Measurements from ENCODE around the gene PDZD2.
"Not testable (repeated sequence)": the region's sequence is repeated elsewhere in the genome, so short reads cannot be mapped to it uniquely, and the experiment has no call there.

PDZD2 gene

GRCh38 chr5:31975189-31975612, 336.3 kb downstream of the PDZD2 start:
- not testable (repeated sequence) for H3K9me3 ChIP-seq (ENCODE audit: control insufficient read depth, insufficient read depth, low read length); H3K36me3 ChIP-seq (ENCODE audit: insufficient read depth, low read length); H3K4me1 ChIP-seq (ENCODE audit: insufficient read depth, low read length); H3K9ac ChIP-seq (ENCODE audit: low read depth, low read length)

GRCh38 chr5:31976169-31976568, 337.2 kb downstream of the PDZD2 start:
- H3K9me3 ChIP-seq (ENCODE audit: control insufficient read depth, insufficient read depth, low read length) = no peaks in the 10 kb centered on the region
- no peak overlapping the region for H3K9ac ChIP-seq (ENCODE audit: low read depth, low read length)
- H3K4me1 ChIP-seq (ENCODE audit: insufficient read depth, low read length) = no peaks in the 10 kb centered on the region
- H3K36me3 ChIP-seq (ENCODE audit: insufficient read depth, low read length) = no peaks in the 10 kb centered on the region

GRCh38 chr5:31981361-31981945, 342.5 kb downstream of the PDZD2 start:
- no peak overlapping the region for H3K9ac ChIP-seq (ENCODE audit: low read depth, low read length)
- 0 out of 2 replicates have a peak, but pooled peaks cover 3% of the 10 kb centered on the region for H3K36me3 ChIP-seq (ENCODE audit: insufficient read depth, low read length)
- H3K4me1 ChIP-seq (ENCODE audit: insufficient read depth, low read length) = no peaks in the 10 kb centered on the region

GRCh38 chr5:31982027-31982426, 343.1 kb downstream of the PDZD2 start:
- Histone ChIP-seq H3K9ac (ENCODE audit: low read depth, low read length) (no peak overlapping the region), H3K4me1 (ENCODE audit: insufficient read depth, low read length) (no peaks in the 10 kb centered on the region), H3K9me3 (ENCODE audit: control insufficient read depth, insufficient read depth, low read length) (no peaks in the 10 kb centered on the region), H3K36me3 (ENCODE audit: insufficient read depth, low read length) (0 out of 2 replicates have a peak, but pooled peaks cover 3% of the 10 kb centered on the region)

More at GRCh38 chr5:31981361-31981945, 342.5 kb downstream of the PDZD2 start:
- H3K9me3 ChIP-seq (ENCODE audit: control insufficient read depth, insufficient read depth, low read length) = no peaks in the 10 kb centered on the region

GRCh38 chr5:31982621-31983020, 343.7 kb downstream of the PDZD2 start:
- H3K9me3 ChIP-seq (ENCODE audit: control insufficient read depth, insufficient read depth, low read length) = no peaks in the 10 kb centered on the region
- no peak overlapping the region for H3K9ac ChIP-seq (ENCODE audit: low read depth, low read length)
- H3K36me3 ChIP-seq (ENCODE audit: insufficient read depth, low read length) = 0 out of 2 replicates have a peak, but pooled peaks cover 3% of the 10 kb centered on the region
- no peaks in the 10 kb centered on the region for H3K4me1 ChIP-seq (ENCODE audit: insufficient read depth, low read length)

GRCh38 chr5:31983851-31984250, 344.9 kb downstream of the PDZD2 start:
- Histone ChIP-seq H3K4me1 (ENCODE audit: insufficient read depth, low read length) (no peaks in the 10 kb centered on the region), H3K9ac (ENCODE audit: low read depth, low read length) (no peak overlapping the region), H3K36me3 (ENCODE audit: insufficient read depth, low read length) (0 out of 2 replicates have a peak, but pooled peaks cover 3% of the 10 kb centered on the region)

GRCh38 chr5:31984691-31985090, 345.8 kb downstream of the PDZD2 start:
- Histone ChIP-seq H3K36me3 (ENCODE audit: insufficient read depth, low read length) (0 out of 2 replicates have a peak, but pooled peaks cover 3% of the 10 kb centered on the region), H3K4me1 (ENCODE audit: insufficient read depth, low read length) (no peaks in the 10 kb centered on the region), H3K9me3 (ENCODE audit: control insufficient read depth, insufficient read depth, low read length) (no peaks in the 10 kb centered on the region)

More at GRCh38 chr5:31983851-31984250, 344.9 kb downstream of the PDZD2 start:
- H3K9me3 ChIP-seq (ENCODE audit: control insufficient read depth, insufficient read depth, low read length) = no peaks in the 10 kb centered on the region

GRCh38 chr5:31986101-31986500, 347.2 kb downstream of the PDZD2 start:
- Histone ChIP-seq H3K9me3 (ENCODE audit: control insufficient read depth, insufficient read depth, low read length) (no peaks in the 10 kb centered on the region), H3K36me3 (ENCODE audit: insufficient read depth, low read length) (0 out of 2 replicates have a peak, but pooled peaks cover 3% of the 10 kb centered on the region), H3K4me1 (ENCODE audit: insufficient read depth, low read length) (peaks cover 6% of the 10 kb centered on the region; the same call in 1 of the 2 replicates), H3K9ac (ENCODE audit: low read depth, low read length) (no peak overlapping the region)

More at GRCh38 chr5:31984691-31985090, 345.8 kb downstream of the PDZD2 start:
- no peak overlapping the region for H3K9ac ChIP-seq (ENCODE audit: low read depth, low read length)

GRCh38 chr5:31987985-31988710, 349.2 kb downstream of the PDZD2 start:
- Histone ChIP-seq H3K9ac (ENCODE audit: low read depth, low read length) (no peak overlapping the region), H3K9me3 (ENCODE audit: control insufficient read depth, insufficient read depth, low read length) (no peaks in the 10 kb centered on the region), H3K4me1 (ENCODE audit: insufficient read depth, low read length) (peaks cover 21% of the 10 kb centered on the region), H3K36me3 (ENCODE audit: insufficient read depth, low read length) (0 out of 2 replicates have a peak, but pooled peaks cover 3% of the 10 kb centered on the region)

GRCh38 chr5:31990081-31990650, 351.2 kb downstream of the PDZD2 start:
- no peaks in the 10 kb centered on the region for H3K36me3 ChIP-seq (ENCODE audit: insufficient read depth, low read length)
- H3K9me3 ChIP-seq (ENCODE audit: control insufficient read depth, insufficient read depth, low read length) = no peaks in the 10 kb centered on the region
- H3K9ac ChIP-seq (ENCODE audit: low read depth, low read length) = no peak overlapping the region
- peaks cover 33% of the 10 kb centered on the region for H3K4me1 ChIP-seq (ENCODE audit: insufficient read depth, low read length)

- Histone ChIP-seq H3K36me3 (ENCODE audit: insufficient read depth, low read length) (no peaks in the 10 kb centered on the region), H3K9ac (ENCODE audit: low read depth, low read length) (no peak overlapping the region), H3K4me1 (ENCODE audit: insufficient read depth, low read length) (peaks cover 33% of the 10 kb centered on the region), H3K9me3 (ENCODE audit: control insufficient read depth, insufficient read depth, low read length) (no peaks in the 10 kb centered on the region)
Measured at GRCh38 chr5:31990701-31991110, 351.8 kb downstream of the PDZD2 start.

- Histone ChIP-seq H3K9me3 (ENCODE audit: control insufficient read depth, insufficient read depth, low read length) (no peaks in the 10 kb centered on the region), H3K4me1 (ENCODE audit: insufficient read depth, low read length) (peaks cover 33% of the 10 kb centered on the region), H3K9ac (ENCODE audit: low read depth, low read length) (no peak overlapping the region), H3K36me3 (ENCODE audit: insufficient read depth, low read length) (no peaks in the 10 kb centered on the region)
Measured at GRCh38 chr5:31992377-31992776, 353.4 kb downstream of the PDZD2 start.

- Histone ChIP-seq H3K9ac (ENCODE audit: low read depth, low read length) (no peak overlapping the region), H3K9me3 (ENCODE audit: control insufficient read depth, insufficient read depth, low read length) (no peaks in the 10 kb centered on the region), H3K4me1 (ENCODE audit: insufficient read depth, low read length) (peaks cover 33% of the 10 kb centered on the region), H3K36me3 (ENCODE audit: insufficient read depth, low read length) (no peaks in the 10 kb centered on the region)
Measured at GRCh38 chr5:31993165-31993961, 354.4 kb downstream of the PDZD2 start.

- no peaks in the 10 kb centered on the region for H3K36me3 ChIP-seq (ENCODE audit: insufficient read depth, low read length)
- H3K9me3 ChIP-seq (ENCODE audit: control insufficient read depth, insufficient read depth, low read length) = no peaks in the 10 kb centered on the region
- H3K4me1 ChIP-seq (ENCODE audit: insufficient read depth, low read length) = peaks cover 33% of the 10 kb centered on the region
- H3K9ac ChIP-seq (ENCODE audit: low read depth, low read length) = no peak overlapping the region
Measured at GRCh38 chr5:31995006-31995405, 356.1 kb downstream of the PDZD2 start.
